Caco-2 (cell line): ENCODE measurements around the gene RILPL1. TPM values are rescaled to one million over a fixed set of nuclear protein-coding genes. Genes with fewer than 3 reads are reported as not detected.
"Not testable (repeated sequence)": the region's sequence is repeated elsewhere in the genome, so short reads cannot be mapped to it uniquely, and the experiment has no call there.

ENCODE experiments used
- BruUV-seq: library from RNA; stranded (reverse); fragments of 400-500 nt; replicated peaks from 2 replicates; lab custom pipeline; 2021; lab: Mats Ljungman, UMichigan
- CTCF ChIA-PET: fragments of 300-600 bp; sonication (Branson Sonifier 250); formaldehyde crosslinking; loops from one replicate; lab custom pipeline; 2022; ENCODE audit warnings: antibody characterized with exemption; lab: Charles Lee
- POLR2A ChIA-PET: fragments of 300-600 bp; sonication (Branson Sonifier 250); formaldehyde crosslinking; loops from one replicate; lab custom pipeline; 2022; ENCODE audit warnings: antibody characterized with exemption; lab: Charles Lee
- DNase-seq, 2 experiments: peaks; one replicate each; pipeline versions ENCODE4 v3.0.0 to v3.0.0-alpha.2; 2020 to 2022
- H3K27me3 ChIP-seq: replicated peaks from 2 replicates; pipeline ENCODE4 v1.6.0; 2011; ENCODE audit warnings: low read length; ENCODE audit not compliant: control insufficient read depth, insufficient read depth
- H3K36me3 ChIP-seq: 2 replicates; pipeline ENCODE4 v1.5.1; 2011; ENCODE audit warnings: low read length; ENCODE audit not compliant: control insufficient read depth, insufficient read depth
- H3K4me1 ChIP-seq: fragments of 250-450 bp; sonication (Bioruptor Pico); 2 replicates; pipeline ENCODE4 v1.5.1; 2020; ENCODE audit warnings: mild to moderate bottlenecking
- H3K4me3 ChIP-seq: 2 replicates; pipeline ENCODE4 v1.5.1; 2011; ENCODE audit warnings: low read depth, mild to moderate bottlenecking, control low read depth, low read length
- H3K9me3 ChIP-seq: fragments of 250-450 bp; sonication (Bioruptor Pico); 2 replicates; pipeline ENCODE4 v1.5.1; 2020; ENCODE audit warnings: mild to moderate bottlenecking, moderate library complexity
- H3K27ac Mint-ChIP-seq: one replicate; pipeline ENCODE4 v1.8.0; 2022; ENCODE audit warnings: mixed read lengths; ENCODE audit not compliant: unreplicated experiment
- H3K27me3 Mint-ChIP-seq: one replicate; pipeline ENCODE4 v1.8.0; 2022; ENCODE audit warnings: mixed read lengths; ENCODE audit not compliant: insufficient read depth, unreplicated experiment
- H3K36me3 Mint-ChIP-seq: one replicate; pipeline ENCODE4 v1.8.0; 2022; ENCODE audit warnings: mild to moderate bottlenecking, mixed read lengths; ENCODE audit not compliant: insufficient read depth, unreplicated experiment
- H3K4me1 Mint-ChIP-seq: one replicate; pipeline ENCODE4 v1.8.0; 2022; ENCODE audit warnings: low read depth, mixed read lengths; ENCODE audit not compliant: unreplicated experiment
- H3K4me3 Mint-ChIP-seq: one replicate; pipeline ENCODE4 v1.8.0; 2022; ENCODE audit warnings: mild to moderate bottlenecking, moderate library complexity, mixed read lengths; ENCODE audit not compliant: unreplicated experiment
- H3K9me3 Mint-ChIP-seq: one replicate; pipeline ENCODE4 v1.8.0; 2022; ENCODE audit warnings: mixed read lengths; ENCODE audit not compliant: unreplicated experiment
- CTCF ChIP-seq, 2 experiments: fragments of 200-600 bp in 1 of 2; IDR thresholded peaks; 1 replicate in 1 of 2; 2 replicates in 1 of 2; pipeline versions ENCODE4 v1.5.1 to v1.8.0; 2011 to 2022; ENCODE audit warnings: antibody characterized with exemption in 1 of 2, control low read depth in 1 of 2, inconsistent platforms in 1 of 2, low read depth in 1 of 2, low read length in 1 of 2, mild to moderate bottlenecking in 1 of 2, moderate library complexity in 1 of 2; ENCODE audit not compliant: insufficient read depth in 1 of 2, severe bottlenecking in 1 of 2, unreplicated experiment in 1 of 2
- intact Hi-C: fragments of 100-400 bp; cut with micrococcal nuclease; formaldehyde crosslinking; loops from one replicate; pipeline ENCODE4 v1.10.0; 2022; ENCODE audit not compliant: unreplicated experiment
- total RNA-seq: library from RNA; stranded (reverse); gene quantifications from 2 replicates; pipeline ENCODE4 v1.2.3, GENCODE V29; 2022

Gene RILPL1
- total RNA-seq, 1 experiment from 2014 or later = 16.2 TPM

GRCh38 chr12:123429101-123429500 lies 104.4 kb downstream of the RILPL1 start:
- H3K4me1 Mint-ChIP-seq, H3K9me3 Mint-ChIP-seq, H3K27ac Mint-ChIP-seq, H3K4me3 Mint-ChIP-seq, H3K27me3 Mint-ChIP-seq, intact Hi-C loops, H3K9me3 ChIP-seq, H3K4me1 ChIP-seq, BruUV-seq, POLR2A ChIA-PET, H3K36me3 Mint-ChIP-seq, DNase-seq, H3K36me3 ChIP-seq, H3K4me3 ChIP-seq, H3K27me3 ChIP-seq, CTCF ChIA-PET: not testable (repeated sequence)

GRCh38 chr12:123428591-123428990 lies 104.9 kb downstream of the RILPL1 start:
- Mint-ChIP-seq H3K27me3 (no peaks in the 10 kb centered on the region), H3K4me1 (no peaks in the 10 kb centered on the region), H3K9me3 (no peaks in the 10 kb centered on the region), H3K4me3 (no peak overlapping the region), H3K27ac (no peak overlapping the region), H3K36me3 (peaks cover 7% of the 10 kb centered on the region)
- intact Hi-C loops = no loop called here
- Histone ChIP-seq H3K4me3 (no peak overlapping the region), H3K9me3 (peaks cover 3% of the 10 kb centered on the region; the same call in 1 of the 2 replicates), H3K27me3 (no peaks in the 10 kb centered on the region), H3K4me1 (no peaks in the 10 kb centered on the region), H3K36me3 (no peaks in the 10 kb centered on the region)
- ChIA-PET POLR2A (no interaction called here), CTCF (no interaction called here)
- TF ChIP-seq CTCF (IDR thresholded peaks at IDR 0.05; ENCODE audit: insufficient read depth in 1 of 2, low read depth in 1 of 2, low read length in 1 of 2, severe bottlenecking in 1 of 2, unreplicated experiment in 1 of 2) = no peak
- no peak for DNase-seq
- no TSS peak for BruUV-seq

DNA sequence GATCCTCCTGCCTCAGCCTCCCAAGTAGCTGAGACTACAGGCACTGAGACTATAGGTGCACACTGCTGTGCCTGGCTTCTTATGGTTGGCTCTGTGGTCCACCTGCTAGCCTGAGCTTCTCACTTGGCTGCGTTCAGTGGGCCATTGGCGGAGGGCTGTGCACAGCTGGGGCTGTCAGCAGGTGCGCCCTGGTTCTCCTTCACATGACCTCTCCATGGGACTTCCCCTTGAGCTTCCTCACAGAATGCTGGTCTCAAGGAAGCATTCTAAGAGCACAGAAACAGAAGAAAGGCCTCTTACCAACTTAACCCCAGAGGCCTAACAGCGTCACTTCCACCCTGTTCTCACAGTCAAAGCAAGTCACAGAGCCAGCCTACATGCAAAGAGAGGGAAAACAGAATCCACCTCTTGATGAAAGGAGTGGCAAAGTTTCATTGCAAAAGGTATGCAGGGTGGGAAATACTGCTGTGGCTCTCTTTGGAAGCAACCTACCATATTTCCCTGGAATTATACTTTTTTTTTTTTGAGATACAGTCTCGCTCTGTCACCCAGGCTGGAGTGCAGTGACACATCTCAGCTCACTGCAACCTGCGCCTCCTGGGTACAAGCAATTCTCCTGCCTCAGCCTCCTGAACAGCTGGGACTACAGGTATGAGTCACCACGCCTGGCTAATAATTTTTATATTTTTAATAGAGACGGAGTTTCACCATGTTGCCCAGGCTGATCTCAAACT lies 106.3 kb downstream of the RILPL1 start:
- Histone ChIP-seq H3K36me3 (no peaks in the 10 kb centered on the region), H3K4me1 (no peaks in the 10 kb centered on the region), H3K27me3 (no peaks in the 10 kb centered on the region), H3K9me3 (peaks cover 3% of the 10 kb centered on the region; the same call in 1 of the 2 replicates), H3K4me3 (no peak overlapping the region)
- Mint-ChIP-seq H3K4me3 (no peak overlapping the region), H3K27ac (no peak overlapping the region), H3K4me1 (no peaks in the 10 kb centered on the region), H3K36me3 (peaks cover 11% of the 10 kb centered on the region), H3K9me3 (no peaks in the 10 kb centered on the region), H3K27me3 (no peaks in the 10 kb centered on the region)
- TF ChIP-seq CTCF (IDR thresholded peaks at IDR 0.05; ENCODE audit: insufficient read depth in 1 of 2, low read depth in 1 of 2, low read length in 1 of 2, severe bottlenecking in 1 of 2, unreplicated experiment in 1 of 2) = no peak
- POLR2A ChIA-PET = no interaction called here
- CTCF ChIA-PET = no interaction called here
- intact Hi-C loops = no loop called here
- no TSS peak for BruUV-seq
- no peak for DNase-seq
